Measurements from ENCODE around the gene CCDC30.

CCDC30 gene

DNA sequence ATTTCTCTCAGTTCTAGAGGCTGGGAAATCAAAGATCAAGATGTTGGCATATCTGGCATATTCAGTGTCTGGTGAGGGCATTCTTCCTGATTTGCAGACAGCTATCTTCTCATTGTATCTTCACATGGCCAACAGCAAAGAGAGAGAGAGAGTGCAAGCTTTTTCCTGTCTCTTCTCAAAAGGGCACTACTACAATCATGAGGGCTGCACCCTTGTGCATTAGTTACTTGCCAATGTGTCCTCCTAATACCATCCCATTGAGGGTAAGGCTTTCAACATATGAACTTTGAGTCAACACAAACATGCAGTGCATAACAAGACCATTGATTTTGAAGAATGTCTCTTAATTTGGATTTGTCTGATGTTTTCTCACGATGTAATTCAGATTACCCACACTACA lies 78.0 kb downstream of the CCDC30 start:
- TF ChIP-seq GATA3 (IDR thresholded peaks at IDR 0.05; ENCODE audit: low read depth, low read length), result no peak
- no peak for TF ChIP-seq GATA2 (IDR thresholded peaks at IDR 0.05; ENCODE audit: low read depth, low read length)

DNA sequence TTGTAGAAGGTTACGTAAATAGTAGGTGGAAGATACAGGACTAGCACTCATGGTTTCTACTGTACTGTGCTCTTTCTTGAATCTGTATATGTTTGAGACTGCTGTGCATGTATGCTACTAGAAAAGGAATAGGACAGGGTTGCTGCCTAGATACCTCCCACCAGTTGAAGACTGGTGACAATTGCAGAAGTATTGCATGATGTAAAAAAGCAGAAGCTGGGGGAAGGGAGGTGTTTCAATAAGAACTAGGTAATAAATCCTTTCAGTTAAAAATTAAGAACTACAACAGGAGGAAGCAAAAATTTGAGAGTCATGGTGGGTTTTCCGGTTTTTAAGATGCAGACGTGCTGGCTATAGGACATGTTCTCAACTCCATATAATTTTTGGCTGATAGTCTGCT lies 88.1 kb downstream of the CCDC30 start:
- TF ChIP-seq GATA3 (IDR thresholded peaks at IDR 0.05; ENCODE audit: low read depth, low read length) (no peak), GATA2 (IDR thresholded peaks at IDR 0.05; ENCODE audit: low read depth, low read length) (no peak)

DNA sequence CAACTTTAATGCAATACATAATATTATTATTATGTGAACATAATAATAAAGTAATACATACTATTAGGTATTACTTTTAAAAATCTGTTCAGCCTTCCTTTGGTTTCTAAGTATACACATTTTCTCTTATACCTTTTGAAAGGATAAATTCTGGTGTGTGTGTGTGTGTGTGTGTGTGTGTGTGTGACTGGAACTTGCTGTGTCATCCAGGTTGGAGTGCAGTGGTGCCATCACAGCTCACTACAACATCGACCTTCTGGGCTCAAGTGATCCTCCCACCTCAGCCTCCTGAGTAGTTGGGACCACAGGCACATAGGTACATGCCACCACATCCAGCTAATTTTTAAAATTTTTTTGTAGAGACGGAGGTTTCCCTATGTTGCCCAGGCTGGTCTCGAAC lies 88.5 kb downstream of the CCDC30 start:
- TF ChIP-seq GATA2 (IDR thresholded peaks at IDR 0.05; ENCODE audit: low read depth, low read length) (no peak), GATA3 (IDR thresholded peaks at IDR 0.05; ENCODE audit: low read depth, low read length) (no peak)

GRCh38 chr1:42552636-42553035 lies 89.5 kb downstream of the CCDC30 start:
- TF ChIP-seq GATA2 (IDR thresholded peaks at IDR 0.05; ENCODE audit: low read depth, low read length), result no peak
- no peak for TF ChIP-seq GATA3 (IDR thresholded peaks at IDR 0.05; ENCODE audit: low read depth, low read length)

GRCh38 chr1:42557230-42557851 lies 94.3 kb downstream of the CCDC30 start:
- no peak for TF ChIP-seq GATA3 (IDR thresholded peaks at IDR 0.05; ENCODE audit: low read depth, low read length)
- TF ChIP-seq GATA2 (IDR thresholded peaks at IDR 0.05; ENCODE audit: low read depth, low read length), result no peak

- no peak for TF ChIP-seq GATA3 (IDR thresholded peaks at IDR 0.05; ENCODE audit: low read depth, low read length)
- no peak for TF ChIP-seq GATA2 (IDR thresholded peaks at IDR 0.05; ENCODE audit: low read depth, low read length)
These were observed 104.0 kb downstream of the CCDC30 start for GRCh38 chr1:42567038-42567437.

DNA sequence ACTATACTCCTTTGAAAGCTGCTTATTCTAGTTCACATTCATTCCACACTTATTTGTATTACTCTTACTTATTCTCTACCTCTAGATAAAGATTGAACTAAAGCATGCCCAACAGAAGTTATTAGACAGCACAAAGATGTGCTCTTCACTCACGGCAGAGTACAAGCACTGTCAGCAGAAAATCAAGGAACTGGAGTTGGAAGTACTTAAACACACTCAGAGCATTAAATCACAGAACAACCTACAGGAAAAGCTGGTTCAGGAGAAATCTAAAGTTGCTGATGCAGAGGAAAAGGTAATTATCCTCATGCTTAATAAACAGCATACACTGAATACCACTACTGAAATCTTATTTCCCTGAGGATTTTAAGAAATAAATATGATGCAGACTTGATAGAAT lies 113.8 kb downstream of the CCDC30 start:
- TF ChIP-seq GATA3 (IDR thresholded peaks at IDR 0.05; ENCODE audit: low read depth, low read length), result no peak
- no peak for TF ChIP-seq GATA2 (IDR thresholded peaks at IDR 0.05; ENCODE audit: low read depth, low read length)

GRCh38 chr1:42586016-42586415 lies 122.9 kb downstream of the CCDC30 start:
- TF ChIP-seq GATA2 (IDR thresholded peaks at IDR 0.05; ENCODE audit: low read depth, low read length), result no peak
- no peak for TF ChIP-seq GATA3 (IDR thresholded peaks at IDR 0.05; ENCODE audit: low read depth, low read length)

- TF ChIP-seq GATA2 (IDR thresholded peaks at IDR 0.05; ENCODE audit: low read depth, low read length) (no peak), GATA3 (IDR thresholded peaks at IDR 0.05; ENCODE audit: low read depth, low read length) (no peak)
These were observed 124.7 kb downstream of the CCDC30 start for GRCh38 chr1:42587753-42588152.

GRCh38 chr1:42592811-42593210 lies 129.7 kb downstream of the CCDC30 start:
- TF ChIP-seq GATA2 (IDR thresholded peaks at IDR 0.05; ENCODE audit: low read depth, low read length), result no peak
- TF ChIP-seq GATA3 (IDR thresholded peaks at IDR 0.05; ENCODE audit: low read depth, low read length), result no peak

DNA sequence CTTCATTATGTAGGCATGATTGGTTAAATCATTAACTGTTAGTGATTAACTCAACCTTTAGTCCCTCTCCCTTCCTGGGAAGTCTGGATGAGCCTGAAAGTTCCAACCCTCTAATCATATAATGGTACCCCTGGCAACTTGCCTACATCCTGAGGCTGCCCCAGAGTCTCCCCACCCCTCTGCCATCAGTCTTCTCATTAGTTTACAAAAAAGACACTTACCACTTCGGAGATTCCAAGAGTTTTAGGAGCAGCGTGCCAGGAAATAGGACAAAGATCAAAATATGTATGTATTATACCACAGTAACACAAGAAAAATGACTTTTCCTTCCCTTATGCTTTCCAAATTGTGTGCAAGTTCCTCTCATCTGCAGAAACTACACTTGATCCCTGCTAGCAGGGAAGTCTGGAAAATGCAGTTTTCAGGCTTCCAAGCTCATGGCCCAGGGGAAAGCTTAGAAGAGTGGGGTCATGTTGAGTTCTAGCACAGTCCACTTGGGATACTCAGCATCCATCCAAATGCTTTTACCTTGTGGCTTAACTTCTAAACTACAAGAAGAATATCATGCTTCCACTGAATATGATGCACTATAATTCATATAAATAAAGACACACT lies 130.5 kb downstream of the CCDC30 start:
- TF ChIP-seq GATA3 (IDR thresholded peaks at IDR 0.05; ENCODE audit: low read depth, low read length) (no peak), GATA2 (IDR thresholded peaks at IDR 0.05; ENCODE audit: low read depth, low read length) (no peak)

DNA sequence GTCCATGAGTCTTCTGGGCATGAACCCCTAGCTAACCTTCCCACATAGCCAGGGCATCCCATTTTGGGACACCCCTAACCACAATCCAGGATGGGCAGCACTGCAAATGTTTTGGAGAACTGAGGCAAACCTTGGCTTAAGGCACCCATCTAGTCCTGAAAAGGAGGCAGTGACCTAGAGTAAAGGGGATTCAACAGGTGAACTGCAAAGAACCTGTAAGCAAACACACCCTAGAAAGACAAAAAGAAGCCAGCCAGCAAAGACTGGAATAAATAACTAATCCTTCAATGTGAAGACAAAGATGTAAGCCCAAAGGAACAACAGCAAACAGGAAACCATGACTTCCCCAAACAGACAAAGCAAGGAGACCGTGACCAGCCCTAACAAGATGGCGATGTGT lies 138.4 kb downstream of the CCDC30 start:
- TF ChIP-seq GATA3 (IDR thresholded peaks at IDR 0.05; ENCODE audit: low read depth, low read length) (no peak), GATA2 (IDR thresholded peaks at IDR 0.05; ENCODE audit: low read depth, low read length) (no peak)

DNA sequence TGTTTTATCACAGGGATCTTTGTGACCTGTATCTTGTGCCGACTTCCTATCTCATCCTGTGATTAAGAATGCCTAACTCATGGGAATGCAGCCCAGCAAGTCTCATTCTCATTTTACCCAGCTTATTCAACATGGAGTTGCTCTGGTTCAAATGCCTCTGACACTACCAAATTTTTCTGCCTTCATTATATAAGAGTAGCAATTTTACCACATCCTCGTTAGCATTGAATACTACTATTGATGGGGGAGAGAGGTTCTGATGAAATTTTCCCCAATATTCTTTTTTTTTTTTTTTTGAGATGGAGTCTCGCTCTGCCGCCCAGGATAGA lies 150.7 kb downstream of the CCDC30 start:
- no peak for TF ChIP-seq GATA2 (IDR thresholded peaks at IDR 0.05; ENCODE audit: low read depth, low read length)
- TF ChIP-seq GATA3 (IDR thresholded peaks at IDR 0.05; ENCODE audit: low read depth, low read length), result no peak

DNA sequence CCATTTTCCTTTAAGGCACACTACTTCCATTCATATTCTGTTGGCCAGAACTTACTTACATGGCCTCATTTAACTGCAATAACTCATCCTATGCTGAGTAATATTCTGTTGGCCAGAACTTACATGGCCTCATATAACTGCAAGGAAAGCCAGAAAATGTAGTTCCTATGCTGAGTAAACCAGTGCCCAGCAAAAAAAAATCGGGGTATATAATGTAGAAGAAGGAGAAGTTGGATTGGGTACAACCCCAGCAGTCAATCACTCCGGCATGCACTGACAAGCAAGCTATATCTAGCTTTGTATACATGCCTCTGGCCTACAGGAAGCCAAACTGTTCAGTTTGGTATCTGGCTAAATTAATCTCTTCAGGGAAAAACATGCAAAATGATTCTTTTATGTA lies 155.8 kb downstream of the CCDC30 start:
- TF ChIP-seq GATA2 (IDR thresholded peaks at IDR 0.05; ENCODE audit: low read depth, low read length) (no peak), GATA3 (IDR thresholded peaks at IDR 0.05; ENCODE audit: low read depth, low read length) (no peak)

GRCh38 chr1:42620307-42620706 lies 157.2 kb downstream of the CCDC30 start:
- TF ChIP-seq GATA3 (IDR thresholded peaks at IDR 0.05; ENCODE audit: low read depth, low read length) (no peak), GATA2 (IDR thresholded peaks at IDR 0.05; ENCODE audit: low read depth, low read length) (no peak)

GRCh38 chr1:42639116-42639515 lies 176.0 kb downstream of the CCDC30 start:
- no peak for TF ChIP-seq GATA2 (IDR thresholded peaks at IDR 0.05; ENCODE audit: low read depth, low read length)
- TF ChIP-seq GATA3 (IDR thresholded peaks at IDR 0.05; ENCODE audit: low read depth, low read length), result no peak

Measured in SH-SY5Y (cell line).